HEK293 (cell line): Measurements from ENCODE around the gene CCDC85C.

Source experiments
- PBX3 ChIP-seq: sonication (generic); formaldehyde crosslinking; IDR thresholded peaks from 2 replicates; pipeline ENCODE4 v1.8.1; 2022; ENCODE audit warnings: mild to moderate bottlenecking, moderate library complexity, missing genetic modification reagents
- ZNF239 ChIP-seq: fragments of 450-650 bp; formaldehyde crosslinking; IDR thresholded peaks from 2 replicates; pipeline ENCODE4 v1.5.1; 2016; ENCODE audit warnings: missing biosample characterization, missing genetic modification characterization
- ZNF416 ChIP-seq: fragments of 450-650 bp; formaldehyde crosslinking; IDR thresholded peaks from 2 replicates; pipeline ENCODE4 v1.5.1; 2016; ENCODE audit warnings: missing biosample characterization, missing genetic modification characterization
- ZNF518A ChIP-seq: fragments of 450-650 bp; formaldehyde crosslinking; conservative IDR thresholded peaks from 2 replicates; pipeline ENCODE4 v1.5.1; 2016; ENCODE audit warnings: low read depth, missing biosample characterization, missing genetic modification characterization
- TF ChIP-seq, protein P1 (sequence below): fragments of 450-650 bp; formaldehyde crosslinking; IDR thresholded peaks from 2 replicates; pipeline ENCODE4 v1.5.1; 2016; ENCODE audit warnings: missing biosample characterization, missing genetic modification characterization
- TF ChIP-seq, protein P2 (sequence below): fragments of 450-650 bp; formaldehyde crosslinking; IDR thresholded peaks from 2 replicates; pipeline ENCODE4 v1.5.1; 2016; ENCODE audit warnings: missing biosample characterization, missing genetic modification characterization

DNA sequence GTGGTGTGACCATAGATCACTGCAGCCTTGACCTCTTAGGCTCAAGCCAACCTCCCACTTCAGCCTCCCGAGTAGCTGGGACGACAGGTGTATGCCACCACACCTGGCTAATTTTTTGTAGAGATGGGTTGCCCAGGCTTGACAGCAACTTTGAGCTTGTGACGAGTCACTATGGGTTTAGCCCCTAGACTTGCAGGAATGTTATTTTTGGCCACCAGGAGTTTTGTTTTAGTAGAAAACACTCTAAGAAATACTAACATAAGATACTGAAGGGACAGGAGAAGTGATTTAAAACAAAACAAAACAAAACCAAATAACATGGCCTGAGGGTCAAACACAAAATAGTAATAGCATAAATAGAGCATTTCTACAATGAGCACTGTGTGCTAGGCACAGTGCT lies 149.8 kb downstream of the CCDC85C start:
- TF ChIP-seq ZNF239 (tag by site-specific recombination) (no peak), PBX3 (CRISPR knock-in tag) (no peak), ZNF416 (no peak), ZNF518A (tag by site-specific recombination) (no peak)
- TF ChIP-seq, protein P1, sequence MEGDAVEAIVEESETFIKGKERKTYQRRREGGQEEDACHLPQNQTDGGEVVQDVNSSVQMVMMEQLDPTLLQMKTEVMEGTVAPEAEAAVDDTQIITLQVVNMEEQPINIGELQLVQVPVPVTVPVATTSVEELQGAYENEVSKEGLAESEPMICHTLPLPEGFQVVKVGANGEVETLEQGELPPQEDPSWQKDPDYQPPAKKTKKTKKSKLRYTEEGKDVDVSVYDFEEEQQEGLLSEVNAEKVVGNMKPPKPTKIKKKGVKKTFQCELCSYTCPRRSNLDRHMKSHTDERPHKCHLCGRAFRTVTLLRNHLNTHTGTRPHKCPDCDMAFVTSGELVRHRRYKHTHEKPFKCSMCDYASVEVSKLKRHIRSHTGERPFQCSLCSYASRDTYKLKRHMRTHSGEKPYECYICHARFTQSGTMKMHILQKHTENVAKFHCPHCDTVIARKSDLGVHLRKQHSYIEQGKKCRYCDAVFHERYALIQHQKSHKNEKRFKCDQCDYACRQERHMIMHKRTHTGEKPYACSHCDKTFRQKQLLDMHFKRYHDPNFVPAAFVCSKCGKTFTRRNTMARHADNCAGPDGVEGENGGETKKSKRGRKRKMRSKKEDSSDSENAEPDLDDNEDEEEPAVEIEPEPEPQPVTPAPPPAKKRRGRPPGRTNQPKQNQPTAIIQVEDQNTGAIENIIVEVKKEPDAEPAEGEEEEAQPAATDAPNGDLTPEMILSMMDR, result no peak
- TF ChIP-seq, protein P2, sequence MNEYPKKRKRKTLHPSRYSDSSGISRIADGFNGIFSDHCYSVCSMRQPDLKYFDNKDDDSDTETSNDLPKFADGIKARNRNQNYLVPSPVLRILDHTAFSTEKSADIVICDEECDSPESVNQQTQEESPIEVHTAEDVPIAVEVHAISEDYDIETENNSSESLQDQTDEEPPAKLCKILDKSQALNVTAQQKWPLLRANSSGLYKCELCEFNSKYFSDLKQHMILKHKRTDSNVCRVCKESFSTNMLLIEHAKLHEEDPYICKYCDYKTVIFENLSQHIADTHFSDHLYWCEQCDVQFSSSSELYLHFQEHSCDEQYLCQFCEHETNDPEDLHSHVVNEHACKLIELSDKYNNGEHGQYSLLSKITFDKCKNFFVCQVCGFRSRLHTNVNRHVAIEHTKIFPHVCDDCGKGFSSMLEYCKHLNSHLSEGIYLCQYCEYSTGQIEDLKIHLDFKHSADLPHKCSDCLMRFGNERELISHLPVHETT (tag by site-specific recombination), result no peak
